Measurements from ENCODE around the gene MGST3.
"Not testable (repeated sequence)": the region's sequence is repeated elsewhere in the genome, so short reads cannot be mapped to it uniquely, and the experiment has no call there.

Gene MGST3

DNA sequence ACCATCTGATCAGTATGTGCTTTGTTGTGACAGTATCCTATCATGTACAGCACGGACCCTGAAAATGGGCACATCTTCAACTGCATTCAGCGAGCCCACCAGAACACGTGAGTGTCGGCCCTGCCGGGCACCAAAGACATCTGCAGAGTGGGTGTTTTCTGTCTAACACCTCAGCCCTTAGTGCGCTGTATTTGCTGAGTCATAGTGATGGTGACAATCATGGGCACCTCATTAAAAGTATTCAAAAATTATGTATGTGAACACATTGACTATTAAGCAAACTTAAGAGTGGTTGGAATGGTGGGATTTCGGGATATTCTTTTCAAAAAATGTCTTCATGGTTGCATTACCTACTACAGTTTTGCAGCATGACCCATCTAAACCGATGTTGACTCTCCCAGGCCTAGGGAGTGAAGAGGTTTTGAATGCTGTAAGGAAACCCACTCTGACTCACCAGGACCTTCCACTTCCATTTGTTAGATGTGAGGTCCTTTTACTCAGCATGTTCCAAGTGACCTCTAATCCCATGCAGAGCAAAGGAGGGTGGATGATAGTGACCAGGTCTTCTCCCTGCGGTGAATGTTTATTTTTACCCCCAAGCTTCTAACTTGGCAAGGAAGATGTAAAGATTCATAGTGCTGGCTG, 20.1 kb downstream of the MGST3 start:
- no peak for DNase-seq

- not testable (repeated sequence) for DNase-seq
Observed at GRCh38 chr1:165658766-165659580, 27.9 kb downstream of the MGST3 start.

DNA sequence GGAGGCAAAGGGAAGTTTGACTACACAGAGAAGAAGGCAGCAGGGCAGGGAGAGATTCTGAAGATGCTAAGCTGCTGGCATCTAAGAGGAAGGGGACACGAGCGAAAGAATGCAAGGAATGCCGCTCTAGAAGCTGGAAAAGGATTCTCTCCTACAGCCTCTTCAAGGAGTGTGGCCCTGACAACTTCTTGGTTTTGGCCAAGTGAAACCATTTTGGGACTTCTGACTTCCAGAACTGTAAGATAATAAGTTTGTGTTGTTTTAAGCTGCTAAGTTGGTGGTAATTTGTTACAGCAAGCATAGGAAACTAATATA, 28.5 kb downstream of the MGST3 start:
- no peak for DNase-seq

DNA sequence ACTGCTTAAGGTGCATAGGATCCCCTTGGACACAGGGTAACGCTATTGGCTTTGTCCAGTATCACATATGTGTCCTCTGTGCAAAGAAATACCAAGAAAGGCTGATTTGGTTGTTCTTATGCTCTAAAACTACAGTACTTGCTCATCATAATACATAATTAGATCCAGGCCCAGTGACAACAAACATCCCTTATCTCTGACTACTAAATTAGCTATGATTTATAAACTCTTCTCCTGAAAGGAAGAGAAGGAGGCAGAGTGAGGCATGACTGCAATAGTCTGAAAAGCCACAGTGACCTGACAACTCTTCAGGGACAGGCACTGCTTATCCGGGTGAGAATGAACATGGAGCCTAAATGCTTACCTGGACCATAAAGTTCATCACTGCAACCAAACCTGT, 30.7 kb downstream of the MGST3 start:
- no peak for DNase-seq

- no peak for DNase-seq
Observed at GRCh38 chr1:165662186-165662585, 31.2 kb downstream of the MGST3 start.

DNA sequence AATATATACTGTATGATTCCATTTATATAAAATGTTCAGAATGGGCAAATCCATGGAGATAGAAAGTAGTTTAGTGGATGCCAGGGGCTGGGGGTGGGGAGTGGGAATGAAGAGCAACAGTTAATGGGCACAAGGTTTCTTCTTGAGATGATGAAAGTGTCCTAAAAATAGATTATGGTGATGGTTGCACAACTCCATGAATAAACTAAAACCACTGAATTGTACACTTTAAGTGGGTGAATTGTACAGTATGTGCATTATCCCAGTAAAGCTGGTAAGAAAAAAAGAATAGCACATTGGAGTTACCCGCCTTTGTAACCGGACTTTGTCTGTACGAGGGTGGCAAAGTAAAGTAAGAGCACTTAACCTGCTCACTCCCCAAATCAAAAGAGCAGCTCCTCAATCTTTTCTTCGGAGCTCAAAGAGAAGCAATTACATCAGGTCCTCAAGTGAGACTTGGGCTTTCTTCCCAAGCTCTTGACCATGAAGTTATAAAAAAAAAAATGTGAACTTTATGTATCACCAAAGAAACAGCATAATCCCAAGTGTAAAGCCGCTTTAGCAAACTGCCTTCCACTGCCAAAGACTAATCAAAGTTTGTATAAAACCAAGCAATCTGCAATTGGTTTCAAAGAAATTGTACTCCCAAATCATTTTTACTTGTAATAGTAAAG, 35.3 kb downstream of the MGST3 start:
- no peak for DNase-seq

GRCh38 chr1:165668184-165668583, 37.1 kb downstream of the MGST3 start:
- DNase-seq: no peak

DNA sequence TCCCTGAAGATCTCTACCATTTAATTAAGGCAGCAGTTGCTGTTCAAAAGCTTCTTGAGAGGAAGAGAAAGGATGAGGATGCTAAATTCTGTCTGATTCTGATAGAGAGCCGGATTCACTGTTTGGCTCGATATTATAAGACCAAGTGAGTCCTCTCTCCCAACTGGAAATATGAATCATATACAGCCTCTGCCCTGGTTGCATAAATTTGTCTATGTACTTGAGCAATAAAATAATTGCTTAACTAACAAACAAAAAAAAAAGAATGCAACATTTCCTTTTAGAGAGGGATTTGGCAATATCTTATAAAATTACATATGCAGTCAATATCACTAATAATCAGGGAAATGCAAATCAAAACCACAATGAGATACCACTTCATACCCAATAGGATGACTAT, 40.5 kb downstream of the MGST3 start:
- DNase-seq: no peak

DNA sequence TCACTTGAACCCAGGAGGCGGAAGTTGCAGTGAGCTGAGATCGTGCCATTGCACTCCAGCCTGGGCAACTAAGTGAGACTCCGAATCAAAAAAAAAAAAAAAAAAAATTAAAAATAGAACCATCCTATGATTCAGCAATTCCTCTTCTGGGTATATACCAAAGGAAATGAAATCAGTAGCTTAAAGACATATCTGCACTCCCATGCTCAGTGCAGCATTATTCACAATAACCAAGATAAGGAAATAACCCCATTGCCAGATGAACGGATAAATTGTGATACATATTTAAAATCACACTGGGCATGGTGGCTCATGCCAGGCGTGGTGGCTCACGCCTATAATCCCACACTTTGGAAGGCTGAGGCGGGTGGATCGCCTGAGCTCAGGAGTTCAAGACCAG, 43.6 kb downstream of the MGST3 start:
- no peak for DNase-seq

DNA sequence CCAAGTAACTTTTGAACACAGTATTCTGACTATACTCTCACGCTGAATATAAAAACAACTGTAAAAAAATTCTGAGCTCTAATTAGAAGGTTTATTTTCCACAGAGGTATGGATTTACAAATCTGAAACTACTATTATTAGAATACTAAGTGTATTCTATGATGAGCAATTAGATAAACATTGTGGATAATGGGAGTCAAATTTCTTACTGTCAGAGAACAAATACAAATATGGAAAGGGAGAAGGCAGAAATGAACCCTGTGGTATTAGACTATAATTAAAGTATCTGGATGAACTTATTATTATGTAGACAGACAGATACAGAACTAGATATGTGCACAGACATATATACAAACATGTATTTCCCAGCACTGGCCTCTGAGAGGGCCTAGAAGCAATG, 44.8 kb downstream of the MGST3 start:
- no peak for DNase-seq

DNA sequence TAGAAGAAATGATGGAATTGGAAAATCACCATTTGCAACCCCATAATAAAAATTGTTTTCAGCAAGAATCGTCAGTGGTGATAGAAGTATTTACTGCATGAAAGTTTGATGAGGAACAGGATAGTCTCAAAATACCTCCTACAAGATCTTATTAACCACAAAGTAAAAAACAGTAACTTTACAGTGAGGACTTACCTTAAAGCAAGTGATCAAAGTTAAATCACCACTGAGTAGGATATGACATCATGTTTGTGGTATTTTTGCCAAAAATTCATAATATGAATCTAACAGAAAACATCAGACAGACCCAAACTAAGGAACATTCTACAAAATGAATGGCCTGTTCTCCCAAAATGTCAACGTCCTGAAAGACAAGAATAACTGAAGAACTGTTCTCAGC, 47.5 kb downstream of the MGST3 start:
- DNase-seq: no peak

- DNase-seq: no peak
Observed at GRCh38 chr1:165679282-165680036, 48.4 kb downstream of the MGST3 start.

- no peak for DNase-seq
Observed at GRCh38 chr1:165680303-165680702, 49.3 kb downstream of the MGST3 start.

- DNase-seq: not testable (repeated sequence)
Observed at GRCh38 chr1:165680773-165681172, 49.7 kb downstream of the MGST3 start.

- no peak for DNase-seq
Observed at GRCh38 chr1:165683848-165684485, 52.9 kb downstream of the MGST3 start.

GRCh38 chr1:165686121-165686970, 55.3 kb downstream of the MGST3 start:
- no peak for DNase-seq

GRCh38 chr1:165686971-165687433, 56.0 kb downstream of the MGST3 start:
- no peak for DNase-seq

- no peak for DNase-seq
Observed at GRCh38 chr1:165688046-165688445, 57.0 kb downstream of the MGST3 start.

GRCh38 chr1:165695031-165695430, 64.0 kb downstream of the MGST3 start:
- DNase-seq: no peak

GRCh38 chr1:165696625-165697100, 65.6 kb downstream of the MGST3 start:
- peak in 5 of 51 donors; percentile 2 to 12 (median 5) for DNase-seq

Data from hypothalamus (tissue), 51 donors.